ENCODE measurements around the gene ERN1.
A peak's percentile ranks its signal among the peaks of the same experiment; 100 is the strongest.

ERN1 gene

DNA sequence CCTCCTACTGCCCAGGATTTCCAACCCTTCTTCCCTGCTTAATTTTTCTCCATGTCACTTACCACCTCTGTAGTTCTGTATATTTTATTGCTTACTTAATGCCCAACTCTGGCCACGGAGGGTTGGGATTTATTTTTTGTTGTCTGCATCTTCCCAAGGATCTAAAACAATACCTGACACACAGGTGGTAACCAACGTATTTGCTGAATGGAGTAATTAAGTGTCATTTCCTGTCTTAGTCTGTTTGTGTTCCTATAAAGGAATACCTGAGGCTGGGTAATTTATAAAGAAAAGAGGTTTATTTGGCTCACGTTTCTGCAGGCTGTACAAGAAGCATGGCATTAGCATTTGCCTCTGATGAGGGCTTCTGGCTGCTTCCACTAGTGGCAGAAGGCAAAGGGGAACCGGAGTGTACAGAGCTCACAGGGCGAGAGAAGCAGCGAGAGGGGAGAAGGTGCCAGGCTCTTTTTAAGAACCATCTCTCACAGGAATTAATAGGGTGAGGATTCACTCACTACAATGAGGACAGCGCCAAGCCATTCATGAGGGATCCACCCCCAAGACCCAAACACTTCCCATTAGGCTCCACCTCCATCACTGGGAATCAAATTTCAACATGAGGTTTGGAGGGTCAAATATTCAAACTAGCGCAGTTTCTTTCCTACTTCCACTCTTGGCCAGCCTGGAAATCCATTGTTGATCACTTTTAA, 44.8 kb downstream of the ERN1 start:
- no peak for DNase-seq (ENCODE audit: low read depth, low spot score)

- DNase-seq (ENCODE audit: low read depth, low spot score): no peak
Observed at GRCh38 chr17:64084086-64084939, 45.6 kb downstream of the ERN1 start.

GRCh38 chr17:64083563-64084085, 46.3 kb downstream of the ERN1 start:
- no peak for DNase-seq (ENCODE audit: low read depth, low spot score)

- DNase-seq (ENCODE audit: low read depth, low spot score): no peak
Observed at GRCh38 chr17:64083093-64083492, 46.9 kb downstream of the ERN1 start.

- DNase-seq (ENCODE audit: low read depth, low spot score): no peak
Observed at GRCh38 chr17:64081802-64082799, 47.8 kb downstream of the ERN1 start.

DNA sequence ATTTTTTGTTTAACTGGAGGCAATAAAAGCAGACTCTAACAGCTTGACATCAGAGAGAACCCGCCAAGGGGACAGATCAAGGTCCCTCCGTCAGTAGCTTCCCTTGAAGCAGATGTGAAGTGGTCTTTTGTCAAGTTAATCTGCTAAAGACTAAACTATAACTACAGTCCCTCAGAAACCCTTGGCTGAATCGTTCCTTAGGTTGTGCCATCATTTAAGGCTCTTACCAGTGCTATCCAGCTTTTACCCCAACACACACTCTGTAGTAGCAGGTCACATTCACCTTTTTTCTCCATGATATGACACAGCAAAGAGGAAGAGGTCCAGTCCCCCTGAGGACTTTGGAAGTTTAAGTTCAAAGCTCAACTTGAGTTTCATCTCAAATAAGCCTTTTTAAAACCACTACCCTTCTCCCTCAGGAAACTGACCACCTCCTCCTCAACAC, 49.7 kb downstream of the ERN1 start:
- no peak for DNase-seq (ENCODE audit: low read depth, low spot score)

GRCh38 chr17:64077379-64077778, 52.6 kb downstream of the ERN1 start:
- no peak for DNase-seq (ENCODE audit: low read depth, low spot score)

GRCh38 chr17:64075913-64076312, 54.0 kb downstream of the ERN1 start:
- DNase-seq (ENCODE audit: low read depth, low spot score): no peak

DNA sequence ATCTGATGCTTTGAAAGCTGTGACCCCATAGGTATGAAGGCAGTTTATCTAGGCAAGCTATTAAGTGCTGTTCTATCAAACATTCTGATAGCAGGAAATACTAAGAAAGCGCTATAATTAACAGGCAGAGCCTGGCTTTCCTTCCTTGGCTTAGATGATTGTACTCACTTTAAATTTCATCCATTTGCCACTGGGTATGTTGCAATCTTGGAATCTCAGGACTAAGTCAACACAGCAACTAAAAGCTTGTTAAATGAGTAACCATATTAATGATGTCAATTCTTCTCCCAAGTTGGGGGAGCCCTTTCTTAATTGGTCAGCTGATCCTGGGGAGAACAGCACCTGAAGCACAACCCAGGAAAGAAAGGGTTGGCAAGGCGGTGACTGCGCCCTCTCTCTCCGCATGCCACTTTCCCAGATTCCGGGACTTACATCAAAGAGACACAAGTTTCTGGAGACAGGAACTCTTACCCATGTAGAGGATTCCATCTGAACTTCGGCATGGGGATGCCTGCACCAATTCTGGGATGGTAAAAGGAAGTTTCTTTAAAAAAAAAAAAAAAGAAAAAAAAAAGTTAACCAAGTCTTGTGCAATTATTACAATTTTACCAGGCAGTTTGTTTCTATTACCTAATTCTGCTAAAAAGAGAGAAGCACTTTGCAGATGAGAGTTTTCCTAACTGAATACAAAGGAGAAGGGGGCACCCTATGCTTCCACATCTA, 55.1 kb downstream of the ERN1 start:
- DNase-seq (ENCODE audit: low read depth, low spot score): no peak

GRCh38 chr17:64073771-64074703, 55.9 kb downstream of the ERN1 start:
- DNase-seq (ENCODE audit: low read depth, low spot score): no peak

DNA sequence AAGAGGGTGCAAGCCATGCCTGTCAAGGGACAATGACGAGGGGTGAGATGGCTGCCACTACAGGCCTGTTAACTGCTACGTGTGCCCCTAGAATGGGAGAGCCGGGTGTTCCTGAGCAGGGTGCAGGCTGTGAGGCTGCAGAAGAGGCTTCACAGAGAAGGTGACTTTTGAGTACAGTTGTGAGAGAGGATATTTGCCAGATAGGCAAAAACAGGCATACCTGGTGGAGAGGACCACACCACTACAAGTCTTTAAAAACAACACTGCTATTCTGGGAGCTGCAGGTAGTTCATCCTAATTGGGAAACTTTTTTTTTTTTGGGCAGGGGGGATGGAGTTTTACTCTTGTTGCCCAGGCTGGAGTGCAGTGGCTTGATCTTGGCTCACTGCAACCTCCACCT, 58.8 kb downstream of the ERN1 start:
- DNase-seq (ENCODE audit: low read depth, low spot score): no peak

- DNase-seq (ENCODE audit: low read depth, low spot score): no peak
Observed at GRCh38 chr17:64070213-64070612, 59.7 kb downstream of the ERN1 start.

DNA sequence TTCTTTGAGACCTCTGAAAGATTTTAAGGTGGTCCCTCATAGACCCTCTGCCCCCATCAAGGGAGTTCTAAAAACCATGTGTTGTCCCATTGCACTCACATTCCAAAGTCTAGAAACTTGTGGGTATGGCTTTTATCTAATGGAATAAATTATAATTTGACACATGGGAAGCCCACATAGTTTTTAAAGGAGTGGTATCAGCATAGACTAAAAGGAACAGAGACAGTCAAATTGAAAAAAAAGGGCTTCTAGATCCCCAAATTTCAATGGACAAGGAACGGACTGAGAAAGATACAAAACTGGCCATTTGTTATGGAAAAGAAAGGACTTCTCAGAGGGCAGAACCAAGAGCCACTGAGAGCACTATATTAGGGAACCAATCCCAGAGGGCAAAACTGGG, 60.8 kb downstream of the ERN1 start:
- DNase-seq (ENCODE audit: low read depth, low spot score): no peak

DNA sequence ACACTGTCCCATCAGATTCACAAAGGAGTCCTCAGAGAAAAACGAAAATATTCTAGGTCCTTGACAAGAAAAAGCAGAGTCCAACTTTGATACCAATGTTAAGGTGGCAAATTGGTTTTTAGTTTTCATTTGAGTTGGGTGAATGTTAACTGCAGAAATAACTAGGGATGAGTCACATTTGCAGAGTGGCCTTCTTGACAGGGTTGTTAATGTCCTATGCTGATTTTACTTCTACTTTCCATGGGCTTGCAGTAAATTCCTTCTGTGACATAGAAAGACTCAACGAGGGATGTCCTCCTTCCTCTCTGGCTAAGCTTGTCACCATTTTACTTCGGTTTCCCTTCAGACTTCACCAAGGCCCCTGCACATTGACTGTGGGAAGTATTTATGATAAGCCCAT, 62.3 kb downstream of the ERN1 start:
- DNase-seq (ENCODE audit: low read depth, low spot score): no peak

GRCh38 chr17:64066716-64067115, 63.2 kb downstream of the ERN1 start:
- DNase-seq (ENCODE audit: low read depth, low spot score): no peak

- no peak for DNase-seq (ENCODE audit: low read depth, low spot score)
Observed at GRCh38 chr17:64065161-64065560, 64.8 kb downstream of the ERN1 start.

- DNase-seq (ENCODE audit: low read depth, low spot score): no peak
Observed at GRCh38 chr17:64064331-64064730, 65.6 kb downstream of the ERN1 start.

- peak; percentile 87 for DNase-seq (ENCODE audit: low read depth, low spot score)
Observed at GRCh38 chr17:64063766-64064224, 66.1 kb downstream of the ERN1 start.

DNA sequence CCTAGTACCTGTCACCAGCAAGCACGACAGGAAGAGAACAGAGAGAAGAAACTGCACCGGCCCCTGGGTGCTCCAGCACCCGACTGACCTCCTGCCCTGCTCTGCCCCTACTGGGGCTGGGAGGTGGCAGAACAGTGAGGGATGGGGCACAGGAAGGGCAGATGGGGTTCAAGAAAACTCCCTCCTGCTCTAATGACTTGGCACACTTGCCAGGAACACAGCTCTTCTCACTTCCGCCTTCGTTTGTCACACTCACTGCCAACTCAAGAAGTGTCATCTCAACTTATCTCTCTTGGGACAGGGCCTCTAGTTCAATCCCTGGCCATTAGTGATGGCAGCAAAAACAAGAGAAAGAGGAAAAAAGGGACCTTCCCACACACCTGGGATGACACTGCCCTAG, 66.9 kb downstream of the ERN1 start:
- no peak for DNase-seq (ENCODE audit: low read depth, low spot score)

Measured in ELF-1 (cell line).